Measurements from ENCODE around the gene MAGEA9B. TPM values are rescaled to one million over a fixed set of nuclear protein-coding genes. Genes with fewer than 3 reads are reported as not detected.
"Not testable (repeated sequence)": the region's sequence is repeated elsewhere in the genome, so short reads cannot be mapped to it uniquely, and the experiment has no call there.

MAGEA9B gene, protein sequence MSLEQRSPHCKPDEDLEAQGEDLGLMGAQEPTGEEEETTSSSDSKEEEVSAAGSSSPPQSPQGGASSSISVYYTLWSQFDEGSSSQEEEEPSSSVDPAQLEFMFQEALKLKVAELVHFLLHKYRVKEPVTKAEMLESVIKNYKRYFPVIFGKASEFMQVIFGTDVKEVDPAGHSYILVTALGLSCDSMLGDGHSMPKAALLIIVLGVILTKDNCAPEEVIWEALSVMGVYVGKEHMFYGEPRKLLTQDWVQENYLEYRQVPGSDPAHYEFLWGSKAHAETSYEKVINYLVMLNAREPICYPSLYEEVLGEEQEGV
- total RNA-seq (ENCODE audit: low replicate concordance), result not detected in 2 replicates

DNA sequence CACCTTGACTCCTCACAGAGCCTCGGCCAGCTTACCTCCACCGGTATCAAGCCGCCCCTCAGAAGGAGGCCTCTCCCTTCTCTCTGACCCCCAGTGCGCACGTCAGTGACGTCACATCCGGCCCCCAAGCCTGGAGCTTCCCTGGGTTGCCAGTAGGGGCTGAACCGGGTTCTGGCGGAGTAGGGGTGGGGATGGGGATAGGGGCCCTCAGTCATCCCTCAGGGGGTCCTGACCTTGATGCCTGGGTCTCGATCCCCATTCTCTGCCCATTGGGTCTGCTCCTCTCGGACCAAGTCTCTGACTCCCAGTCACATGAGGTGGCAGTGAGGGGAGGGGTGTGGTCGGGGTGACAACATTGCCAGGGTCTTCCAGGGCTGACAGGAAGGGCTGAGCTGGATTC lies at the start of gene MAGEA9B:
MAGEA9B (minus strand) TSS at position 101 of the 400 bp plus-strand sequence. CDS start 4,280 bp downstream, outside the sequence.
- not testable (repeated sequence) for H3K4me3 ChIP-seq (ENCODE audit: low read depth, low read length); DNase-seq (ENCODE audit: low read depth)

DNA sequence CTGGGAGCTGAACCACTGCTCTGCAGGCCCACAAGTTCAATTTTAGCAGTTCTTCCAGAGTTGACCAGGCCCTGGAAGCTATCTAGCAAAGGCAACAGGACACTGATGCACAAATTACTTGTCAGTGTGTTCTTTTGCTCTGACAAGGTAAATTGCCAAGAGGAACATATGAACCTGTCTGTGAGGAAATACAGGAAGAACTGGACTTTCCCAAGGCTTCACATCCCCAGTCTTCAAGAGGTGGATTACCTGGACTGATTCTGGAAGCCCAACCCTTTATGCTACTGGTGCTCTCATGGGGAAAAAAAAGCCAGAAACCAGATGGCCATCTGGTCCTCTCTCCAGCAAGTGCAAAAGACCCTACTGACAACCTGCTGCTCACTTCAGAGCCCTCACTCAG lies 46.3 kb upstream of the MAGEA9B start:
- DNase-seq (ENCODE audit: low read depth), result no peak
- TF ChIP-seq, protein P1, sequence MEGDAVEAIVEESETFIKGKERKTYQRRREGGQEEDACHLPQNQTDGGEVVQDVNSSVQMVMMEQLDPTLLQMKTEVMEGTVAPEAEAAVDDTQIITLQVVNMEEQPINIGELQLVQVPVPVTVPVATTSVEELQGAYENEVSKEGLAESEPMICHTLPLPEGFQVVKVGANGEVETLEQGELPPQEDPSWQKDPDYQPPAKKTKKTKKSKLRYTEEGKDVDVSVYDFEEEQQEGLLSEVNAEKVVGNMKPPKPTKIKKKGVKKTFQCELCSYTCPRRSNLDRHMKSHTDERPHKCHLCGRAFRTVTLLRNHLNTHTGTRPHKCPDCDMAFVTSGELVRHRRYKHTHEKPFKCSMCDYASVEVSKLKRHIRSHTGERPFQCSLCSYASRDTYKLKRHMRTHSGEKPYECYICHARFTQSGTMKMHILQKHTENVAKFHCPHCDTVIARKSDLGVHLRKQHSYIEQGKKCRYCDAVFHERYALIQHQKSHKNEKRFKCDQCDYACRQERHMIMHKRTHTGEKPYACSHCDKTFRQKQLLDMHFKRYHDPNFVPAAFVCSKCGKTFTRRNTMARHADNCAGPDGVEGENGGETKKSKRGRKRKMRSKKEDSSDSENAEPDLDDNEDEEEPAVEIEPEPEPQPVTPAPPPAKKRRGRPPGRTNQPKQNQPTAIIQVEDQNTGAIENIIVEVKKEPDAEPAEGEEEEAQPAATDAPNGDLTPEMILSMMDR (IDR thresholded peaks at IDR 0.05; ENCODE audit: insufficient read depth, low read length), result no peak
- H3K4me3 ChIP-seq (ENCODE audit: low read depth, low read length), result no peak overlapping the region

DNA sequence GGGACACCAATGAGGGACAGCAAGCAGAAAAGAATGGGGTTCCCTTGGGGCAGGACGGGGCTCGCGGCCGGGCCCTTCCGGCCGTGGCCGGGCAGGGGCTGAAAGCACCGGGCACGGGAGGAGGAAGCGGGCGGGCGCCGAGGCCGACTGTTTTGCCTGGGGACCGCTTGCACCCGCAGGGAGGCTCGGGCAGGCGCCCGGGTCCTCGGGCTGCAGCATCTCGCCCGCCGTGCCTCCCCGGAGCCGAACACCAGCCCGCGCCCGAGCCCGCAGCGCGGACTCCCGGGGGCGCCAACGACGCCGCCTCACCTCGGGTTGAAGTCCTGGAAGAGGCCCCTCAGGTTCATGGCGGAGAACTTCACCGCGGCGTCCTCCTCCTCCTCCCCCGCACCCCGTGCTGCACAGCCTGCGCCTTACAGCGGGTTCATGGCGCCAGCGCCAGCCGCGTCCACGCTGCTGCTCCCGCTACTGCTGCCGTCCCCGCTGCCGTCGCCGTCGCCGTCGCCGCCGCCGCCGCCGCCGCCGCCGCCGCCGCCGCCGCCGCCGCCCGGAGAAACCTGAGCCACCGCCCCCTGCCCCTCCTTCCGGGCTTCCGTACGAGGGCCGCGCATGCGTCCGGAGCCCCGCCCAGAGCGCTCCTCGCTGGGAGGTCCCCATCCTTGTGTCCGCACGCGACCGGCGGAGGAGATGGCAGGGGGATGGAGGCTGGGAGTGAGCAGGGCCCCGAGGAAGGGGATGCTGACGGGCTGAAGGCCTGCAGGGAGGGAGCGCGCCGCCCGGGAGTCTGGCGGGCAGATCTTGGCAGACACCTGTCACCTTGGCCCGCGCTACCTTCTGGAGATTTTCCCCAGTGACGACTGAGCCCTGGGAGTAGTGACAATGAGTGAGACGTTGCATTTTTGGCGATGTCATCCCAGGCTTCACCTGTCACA lies 44.2 kb upstream of the MAGEA9B start, which contains the start of gene TMEM185A:
TMEM185A (minus strand) TSS at position 559 of the 932 bp plus-strand sequence; CDS start at position 347, 212 bp downstream.
- H3K4me3 ChIP-seq (ENCODE audit: low read depth, low read length), result peak within 1 kb of the TSS; percentile 76
- DNase-seq (ENCODE audit: low read depth), result peak; percentile 32
- TF ChIP-seq, protein P1 (IDR thresholded peaks at IDR 0.05; ENCODE audit: insufficient read depth, low read length), result no peak

DNA sequence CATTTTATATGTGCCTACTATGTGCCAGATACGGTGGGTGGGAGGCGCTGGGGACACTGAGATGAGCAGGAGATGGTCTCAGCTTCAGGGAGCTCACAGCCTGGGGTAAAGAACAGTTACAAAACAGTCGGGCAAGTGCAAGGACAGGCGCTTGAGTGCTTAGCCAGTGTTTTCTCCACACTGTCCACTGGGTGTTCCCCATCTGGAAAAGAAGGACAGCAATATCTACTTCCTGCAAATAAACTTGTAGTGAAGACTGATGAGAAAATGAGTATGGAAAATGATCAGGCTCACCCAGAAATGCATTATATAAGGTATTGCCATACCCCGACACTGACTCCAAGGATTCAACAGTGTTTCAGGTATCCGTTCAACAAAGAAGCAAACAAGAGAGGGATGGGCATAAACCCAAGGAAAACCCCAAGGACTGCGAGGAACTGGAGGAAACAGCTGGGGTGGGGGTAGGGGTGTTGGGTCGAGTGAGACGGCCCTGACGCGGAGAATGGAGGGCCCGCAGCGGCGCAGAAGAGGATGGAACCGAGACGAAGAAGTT lies 43.5 kb upstream of the MAGEA9B start:
- TF ChIP-seq, protein P1 (IDR thresholded peaks at IDR 0.05; ENCODE audit: insufficient read depth, low read length), result peak; percentile 42
- DNase-seq (ENCODE audit: low read depth), result peak; percentile 64
- peak overlapping the region; percentile 76 for H3K4me3 ChIP-seq (ENCODE audit: low read depth, low read length)

DNA sequence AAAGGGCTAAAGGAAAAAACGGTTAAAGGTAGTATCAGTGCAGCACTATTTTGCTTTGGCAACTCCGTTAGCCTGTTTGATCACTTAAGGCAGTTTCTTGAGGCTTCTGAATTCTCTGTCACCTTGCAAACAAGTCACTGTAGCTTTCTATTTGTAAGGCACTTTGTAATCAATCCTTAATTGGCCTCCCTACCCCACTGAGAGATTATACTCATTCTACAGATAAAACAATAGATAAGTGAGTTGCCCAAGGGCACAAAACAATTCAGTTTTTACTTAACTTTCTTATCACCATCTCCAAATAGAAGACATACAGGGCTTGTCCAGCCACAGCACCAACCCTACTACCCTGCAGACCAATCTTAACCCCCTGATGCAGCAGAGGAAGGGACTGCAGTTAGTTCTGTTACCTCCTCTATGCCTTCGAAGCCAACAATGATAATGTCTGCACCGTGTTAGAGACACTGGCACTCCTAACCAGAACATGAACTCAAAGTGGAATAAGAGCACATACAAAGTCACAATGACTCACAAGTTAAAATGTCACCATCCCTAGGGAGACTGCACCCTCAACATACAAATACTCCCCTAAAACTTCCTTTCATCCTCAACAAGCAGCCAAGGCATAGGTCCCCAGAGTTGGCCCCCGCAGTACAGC lies 42.6 kb upstream of the MAGEA9B start:
- H3K4me3 ChIP-seq (ENCODE audit: low read depth, low read length), result peak overlapping the region; percentile 76
- no peak for DNase-seq (ENCODE audit: low read depth)
- TF ChIP-seq, protein P1 (IDR thresholded peaks at IDR 0.05; ENCODE audit: insufficient read depth, low read length), result no peak

DNA sequence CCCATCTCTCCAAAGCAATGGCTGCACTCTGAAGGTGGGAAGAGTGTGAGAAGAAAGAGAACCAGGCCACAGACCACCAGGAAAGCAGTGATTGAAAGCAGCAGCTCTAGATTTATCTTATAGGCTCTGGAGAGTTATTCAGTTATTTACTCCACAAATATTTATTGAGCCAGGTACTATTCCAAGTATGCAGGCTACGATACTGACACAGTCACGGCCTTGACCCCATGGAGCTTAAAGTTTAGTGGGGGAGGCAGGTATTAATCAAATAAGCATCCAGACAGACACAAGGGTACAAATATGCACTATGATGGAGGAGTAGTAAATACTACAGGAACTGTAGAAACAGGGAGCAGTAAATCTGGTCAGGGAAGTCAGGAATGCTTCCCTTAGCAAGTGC lies 41.5 kb upstream of the MAGEA9B start:
- no peak for DNase-seq (ENCODE audit: low read depth)
- H3K4me3 ChIP-seq (ENCODE audit: low read depth, low read length), result no peak overlapping the region
- TF ChIP-seq, protein P1 (IDR thresholded peaks at IDR 0.05; ENCODE audit: insufficient read depth, low read length), result no peak
